GM19467 (cell line): ENCODE measurements around the gene GNB1L.

ENCODE experiments used
- ATAC-seq: cut with Tn5 transposase; IDR thresholded peaks from one replicate; pipeline ENCODE4 v1.9.1; 2021; ENCODE audit warnings: mild to moderate bottlenecking, moderate library complexity; ENCODE audit not compliant: unreplicated experiment

Gene GNB1L

DNA sequence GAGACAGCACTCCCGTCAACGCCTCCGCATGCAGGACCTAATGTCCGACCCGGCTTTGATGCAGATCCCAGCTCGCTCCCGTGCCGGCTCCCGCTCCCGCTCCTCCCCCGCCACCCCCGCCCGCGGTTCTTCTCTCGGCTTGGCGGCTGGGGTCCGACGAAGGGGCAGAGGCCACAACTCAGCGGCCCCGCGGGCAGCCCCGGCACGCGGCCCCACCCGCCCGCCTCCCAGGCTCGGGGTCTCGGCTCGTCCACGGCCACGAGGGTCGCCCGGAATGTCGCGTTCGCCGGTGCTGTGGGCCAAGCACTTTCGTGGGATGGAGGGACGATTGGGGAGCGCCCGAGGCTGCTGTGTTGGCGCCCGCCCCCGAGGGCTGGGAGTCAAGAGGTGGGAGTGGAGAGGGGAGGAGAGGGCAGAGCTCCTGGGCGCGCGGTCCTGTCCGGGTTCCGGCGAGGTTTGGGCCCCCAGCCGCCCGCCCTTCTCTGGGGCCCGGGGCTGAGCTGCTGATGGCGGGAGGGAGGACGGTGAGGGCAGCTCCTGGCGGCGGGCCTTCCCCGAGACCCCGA is 99.4 kb downstream of the GNB1L start:
- no peak for ATAC-seq

DNA sequence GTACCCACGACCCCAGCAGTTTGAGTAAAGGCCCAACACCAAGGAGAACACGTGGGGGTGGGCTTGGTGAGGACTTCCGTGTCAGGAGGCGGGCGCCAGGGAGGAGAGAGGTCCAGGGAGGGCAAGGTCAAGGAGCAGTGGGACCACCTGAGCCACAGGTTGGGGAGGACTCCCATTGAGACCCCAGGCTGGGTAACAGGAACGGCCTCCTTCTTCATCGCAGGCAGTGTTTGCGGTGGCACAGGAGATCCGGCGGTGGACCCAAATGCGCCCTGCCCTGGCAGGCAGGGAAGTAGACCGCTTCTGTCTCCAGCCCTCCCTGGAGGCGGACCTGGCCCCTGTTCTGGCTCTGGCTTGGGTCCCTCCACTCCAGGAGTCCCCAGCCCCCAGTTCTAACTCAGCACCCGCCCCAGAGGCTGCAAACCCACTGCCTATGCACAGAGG is 100.0 kb downstream of the GNB1L start:
- ATAC-seq, result no peak

DNA sequence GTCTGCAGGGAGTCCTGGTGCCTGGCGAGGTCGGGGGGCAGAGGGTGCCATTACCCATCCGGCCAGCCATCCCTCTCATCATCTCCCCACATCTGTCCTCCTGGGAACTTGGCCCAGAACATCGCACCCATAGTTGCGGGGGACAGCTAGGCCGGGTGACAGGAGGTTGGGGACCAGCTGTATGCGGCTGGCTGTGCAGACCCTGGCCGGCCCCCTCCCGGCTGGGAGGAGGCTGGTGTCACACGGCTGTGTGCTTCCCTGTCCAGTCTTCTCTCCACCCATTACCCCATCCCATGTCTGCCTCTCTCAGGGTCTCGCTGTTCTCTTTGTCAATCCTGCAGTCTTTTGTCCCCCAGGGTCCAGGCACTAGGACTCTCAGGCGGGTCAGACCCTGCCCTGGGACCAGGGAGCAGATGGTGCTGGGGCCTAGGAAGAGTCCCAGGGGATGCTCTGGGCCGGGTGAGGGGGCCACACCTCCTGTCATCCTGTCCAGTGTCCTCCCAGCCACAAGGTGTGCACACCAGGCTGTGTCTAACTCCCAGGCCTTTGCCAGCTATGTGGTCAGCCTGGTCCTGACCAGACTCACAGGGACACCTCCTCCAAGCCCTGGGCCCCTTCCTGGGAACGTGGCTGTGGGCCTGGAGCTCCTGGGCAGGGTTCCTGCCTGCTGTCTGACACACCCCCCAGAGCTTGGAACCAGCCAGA is 100.5 kb downstream of the GNB1L start:
- ATAC-seq, result no peak

DNA sequence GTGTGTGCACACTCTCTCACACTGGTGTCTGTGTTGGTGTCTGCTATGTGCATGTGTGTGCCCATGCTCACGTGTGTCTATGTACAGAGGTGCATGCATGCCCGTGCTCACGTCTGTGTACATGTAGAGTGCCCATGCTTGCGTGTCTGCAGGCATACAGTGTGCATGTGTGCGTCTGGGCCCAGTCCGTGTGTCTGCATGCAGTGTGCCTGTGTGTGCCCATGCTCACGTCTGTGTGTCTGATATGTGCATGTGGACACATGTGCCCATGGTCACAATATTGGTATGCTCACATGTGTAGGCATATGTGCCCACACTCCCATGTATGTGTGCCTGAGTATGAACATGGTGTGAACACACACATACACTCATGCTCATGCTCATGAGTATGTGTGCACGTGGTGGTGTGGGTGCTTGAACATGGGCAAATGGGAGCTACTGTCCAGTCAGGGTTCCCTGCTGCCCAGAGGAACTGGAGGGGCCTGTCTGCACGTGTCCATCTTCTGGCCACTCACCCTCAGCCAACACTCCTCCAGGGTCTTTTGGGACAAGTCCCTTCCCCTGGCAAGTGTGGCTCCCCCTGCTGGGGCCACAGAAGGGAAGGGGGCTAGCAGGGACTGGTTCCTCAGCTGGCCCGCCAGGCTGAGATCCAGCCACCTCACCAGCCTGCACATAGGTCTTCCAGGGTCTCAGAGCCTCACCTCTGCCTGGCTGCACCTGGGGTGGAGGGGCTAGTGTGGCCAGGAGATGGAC is 101.4 kb downstream of the GNB1L start:
- no peak for ATAC-seq

DNA sequence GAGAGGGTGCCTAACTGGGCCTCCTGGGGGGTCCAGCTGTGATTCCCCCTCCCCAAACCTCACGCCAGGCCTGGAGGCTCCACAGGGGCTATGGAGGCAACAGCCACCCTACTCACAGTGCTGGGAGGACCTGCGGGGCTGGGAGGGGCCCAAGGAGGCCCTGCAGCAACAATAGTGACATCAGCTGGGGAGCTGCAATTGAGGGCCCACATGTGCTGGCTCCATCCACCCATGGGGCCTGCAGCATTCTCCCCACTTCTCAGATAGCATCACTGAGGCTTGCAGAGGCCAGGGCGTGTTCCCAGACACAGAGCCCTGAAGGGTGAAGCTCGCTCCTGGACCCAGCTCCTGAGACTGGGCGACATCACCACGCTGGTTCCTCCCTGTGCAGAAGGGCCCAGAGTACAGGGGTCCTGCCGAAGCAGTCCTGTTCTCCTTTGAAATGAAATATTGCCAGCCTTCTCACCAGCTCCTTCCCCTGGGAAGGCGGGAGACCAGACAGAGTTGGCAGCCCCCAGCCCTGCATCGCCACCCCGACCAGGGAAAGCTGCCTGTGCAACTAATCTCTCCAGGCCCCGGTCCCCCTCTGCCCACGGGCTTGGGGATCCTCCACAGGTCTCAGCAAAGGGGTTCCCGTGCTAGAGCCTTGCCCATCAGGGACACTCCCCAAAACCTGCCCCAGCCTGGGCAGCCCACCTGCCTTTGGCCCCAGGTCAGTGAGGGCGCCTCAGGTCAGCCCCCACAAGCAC is 103.0 kb downstream of the GNB1L start:
- ATAC-seq, result no peak

DNA sequence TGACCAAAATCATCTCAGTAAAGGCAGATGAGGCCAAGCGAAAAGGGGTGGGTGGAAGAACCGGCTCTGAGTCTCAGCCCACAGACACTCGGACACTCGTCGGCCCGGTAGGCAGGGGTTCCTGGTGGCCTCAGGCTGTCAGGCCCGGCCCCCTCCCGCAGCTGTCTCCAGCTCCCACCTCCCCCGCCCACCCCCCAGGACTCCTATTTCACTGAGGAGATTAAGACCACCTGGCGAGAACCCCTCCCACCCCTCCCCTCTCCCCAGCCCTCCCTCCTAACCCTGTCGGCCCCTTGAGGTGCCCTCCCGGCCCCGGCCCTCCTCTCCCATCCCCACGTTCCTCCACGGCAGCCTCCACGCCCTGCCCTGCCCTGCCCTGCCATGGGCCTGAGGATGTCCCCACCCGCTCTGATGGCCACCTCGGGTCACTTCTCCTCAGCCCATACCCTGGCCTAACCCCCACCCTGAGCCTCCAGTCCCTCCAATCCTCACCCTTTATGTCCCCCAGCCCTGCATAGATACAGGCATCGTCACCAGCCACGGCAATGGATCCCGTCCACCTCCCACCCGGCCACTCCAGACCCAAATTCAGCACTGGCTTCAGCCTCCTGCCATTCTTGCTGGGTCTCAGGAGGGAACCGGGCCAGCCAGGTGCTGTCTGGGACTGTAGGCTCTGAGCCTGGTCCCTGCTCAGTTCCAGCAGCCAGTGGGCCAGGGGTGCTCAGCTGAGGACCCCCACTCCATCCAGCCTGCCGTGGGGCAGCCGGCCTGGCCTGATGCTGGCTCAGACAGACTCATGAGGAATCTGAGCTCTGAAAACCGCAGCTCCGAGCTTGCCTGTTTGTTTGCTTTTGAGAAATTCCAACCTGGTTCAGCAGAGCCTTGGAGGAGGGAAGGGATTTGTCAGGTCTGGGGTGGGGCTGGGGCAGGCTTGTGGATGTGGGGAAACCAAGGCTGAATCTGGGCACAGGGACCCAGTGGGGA is 103.9 kb downstream of the GNB1L start:
- ATAC-seq, result no peak

DNA sequence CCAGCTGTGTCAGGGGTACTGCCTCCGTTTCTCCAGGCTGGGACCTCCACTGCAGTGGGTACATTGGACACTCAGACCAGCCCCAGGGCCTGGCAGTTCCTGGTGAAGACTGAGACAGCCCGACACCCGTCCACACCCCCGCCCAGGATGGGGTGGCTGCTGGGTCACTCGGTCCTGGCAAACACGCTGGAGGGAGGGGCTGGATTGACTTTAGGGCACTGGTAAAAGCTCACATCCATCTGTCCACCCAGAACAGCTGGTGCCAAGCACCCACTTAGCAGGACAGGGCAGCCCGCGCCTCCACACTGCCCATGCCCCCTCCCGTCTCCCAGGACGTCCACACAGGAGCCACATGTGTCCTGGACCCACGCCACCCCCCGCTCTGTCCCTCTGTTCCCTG is 104.8 kb downstream of the GNB1L start:
- no peak for ATAC-seq

DNA sequence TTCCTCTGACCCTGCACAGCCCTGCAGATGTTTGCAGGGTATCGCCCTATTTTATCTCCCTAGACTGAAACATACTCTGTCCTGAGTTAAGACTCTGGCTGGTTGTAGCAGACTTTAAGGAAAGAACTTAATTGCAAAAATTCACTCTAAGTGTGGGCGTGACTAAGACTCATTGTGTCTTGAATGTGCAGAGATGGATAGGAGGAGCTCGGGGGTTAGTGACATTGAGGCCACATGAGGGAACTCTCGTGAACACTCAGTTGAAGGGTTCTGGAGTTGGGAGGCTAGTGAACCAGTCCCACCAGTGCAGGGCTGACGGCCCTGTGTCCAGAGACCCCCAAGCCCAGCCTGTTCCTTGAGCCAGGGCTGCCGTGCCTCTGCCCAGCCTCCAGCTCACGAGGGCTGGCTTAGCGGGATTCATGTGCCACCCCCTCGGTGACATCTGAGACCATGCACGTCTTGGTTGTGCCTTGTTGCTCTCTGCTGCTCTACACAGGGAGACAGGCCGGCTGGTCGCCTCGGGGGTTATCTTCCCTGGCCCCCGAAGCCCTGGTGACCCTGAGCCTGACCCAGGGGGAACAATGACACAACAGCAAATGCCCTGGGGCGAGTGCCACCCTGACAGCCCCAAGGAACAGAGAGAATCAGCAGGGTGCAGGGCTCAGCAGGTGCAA is 105.5 kb downstream of the GNB1L start:
- no peak for ATAC-seq

DNA sequence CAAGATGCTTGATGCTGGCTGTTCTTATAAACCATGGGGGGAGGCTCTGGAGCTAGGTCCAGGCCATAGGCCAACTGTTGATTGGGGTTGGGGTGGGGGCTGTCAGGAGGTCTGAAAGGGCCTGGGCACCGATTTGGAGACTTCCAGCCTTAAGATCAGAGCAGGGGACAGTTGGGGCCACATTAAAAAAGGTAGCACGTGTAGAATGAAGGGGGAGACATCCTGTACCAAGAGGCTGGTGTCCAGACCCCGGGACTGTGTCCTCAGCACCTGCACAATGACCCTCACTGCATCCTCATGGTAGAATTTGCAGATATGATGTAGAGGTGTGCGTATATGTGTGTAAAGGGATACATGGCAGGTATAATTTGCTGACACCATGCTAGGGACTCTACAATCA is 106.5 kb downstream of the GNB1L start:
- no peak for ATAC-seq

DNA sequence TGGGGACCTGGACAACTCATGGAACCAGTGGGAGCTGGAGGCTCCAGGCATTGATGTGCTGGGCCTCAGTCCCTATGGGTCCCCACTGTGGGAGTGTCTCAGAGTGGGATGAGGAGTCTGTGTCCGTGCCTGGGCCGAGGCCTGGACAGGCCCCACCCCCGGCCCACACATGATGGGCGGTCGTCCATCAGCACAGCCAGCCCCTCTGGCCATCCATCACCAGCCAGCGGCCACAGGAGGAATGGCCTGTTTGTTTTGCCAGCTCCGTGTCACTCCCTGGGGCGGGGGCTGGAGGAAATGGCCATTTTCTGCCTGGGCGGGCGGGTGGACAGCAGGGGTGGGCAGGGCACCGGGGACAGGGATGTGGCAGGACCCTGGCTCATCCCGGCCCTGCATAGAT is 107.1 kb downstream of the GNB1L start:
- ATAC-seq, result no peak

DNA sequence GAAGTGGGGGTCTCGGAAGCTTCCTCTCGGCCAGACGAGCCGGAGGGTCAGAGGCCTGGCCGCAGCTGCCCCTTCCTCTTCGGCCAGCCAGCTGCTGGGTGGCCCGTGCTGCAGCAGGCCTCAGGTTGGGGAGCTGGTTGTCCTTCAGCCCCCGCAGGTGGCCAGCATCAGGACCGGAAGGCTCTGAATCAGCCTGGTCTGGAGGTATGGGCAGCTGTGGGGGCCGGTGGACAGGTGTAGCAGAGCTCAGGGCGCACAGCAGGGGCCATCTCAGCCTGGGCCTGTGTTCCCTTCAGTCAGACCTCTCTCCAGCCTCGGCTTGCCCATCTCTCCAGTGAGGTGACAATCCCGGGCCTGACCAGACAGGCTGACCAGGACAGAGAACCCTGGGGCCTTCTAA is 107.9 kb downstream of the GNB1L start:
- ATAC-seq, result no peak

DNA sequence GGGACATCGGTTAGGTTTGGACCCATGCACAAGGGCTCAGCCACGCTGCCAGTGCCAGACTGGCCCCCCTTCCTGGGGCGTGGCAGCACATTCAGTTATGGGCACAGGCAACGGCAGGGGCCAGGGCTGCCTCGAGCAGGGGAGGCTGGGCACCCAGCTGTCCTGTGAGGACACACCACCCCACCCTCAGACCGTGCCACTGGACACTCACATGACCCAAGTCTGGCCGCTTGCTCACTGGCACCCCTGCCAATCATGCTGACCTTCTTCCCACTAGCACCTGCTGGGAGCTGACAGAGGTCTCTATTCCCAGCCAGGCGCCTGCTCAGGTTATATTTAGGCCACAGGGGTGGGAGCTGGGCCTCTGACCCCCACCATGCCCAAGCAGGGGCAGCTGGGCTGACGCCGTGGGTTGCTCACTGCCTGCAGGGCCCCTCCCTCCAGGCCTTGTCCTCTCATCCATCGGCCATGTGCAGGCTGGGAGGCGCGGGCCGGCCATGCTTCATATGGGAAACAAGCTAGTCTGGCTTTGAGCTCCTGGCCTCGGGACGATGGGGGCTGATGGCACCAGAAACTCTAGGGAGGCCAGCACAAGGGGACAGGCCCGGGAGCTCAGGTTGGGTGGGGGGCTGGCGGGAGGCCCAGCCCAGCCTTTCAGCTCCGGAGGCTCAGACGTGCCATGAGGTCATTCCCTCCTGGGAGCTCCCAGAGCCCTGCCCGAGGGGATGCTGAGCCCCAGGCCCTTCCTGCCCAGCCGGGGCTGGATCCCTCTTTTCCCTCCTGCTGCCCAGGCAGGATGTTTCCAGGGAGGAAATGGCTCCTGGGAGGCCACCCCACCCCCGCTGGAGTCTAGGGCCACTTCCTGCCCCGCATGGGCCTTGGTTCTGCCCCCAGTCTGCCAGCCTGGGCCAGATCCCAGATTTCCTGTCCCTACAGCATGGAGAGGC is 109.2 kb downstream of the GNB1L start:
- ATAC-seq, result no peak

DNA sequence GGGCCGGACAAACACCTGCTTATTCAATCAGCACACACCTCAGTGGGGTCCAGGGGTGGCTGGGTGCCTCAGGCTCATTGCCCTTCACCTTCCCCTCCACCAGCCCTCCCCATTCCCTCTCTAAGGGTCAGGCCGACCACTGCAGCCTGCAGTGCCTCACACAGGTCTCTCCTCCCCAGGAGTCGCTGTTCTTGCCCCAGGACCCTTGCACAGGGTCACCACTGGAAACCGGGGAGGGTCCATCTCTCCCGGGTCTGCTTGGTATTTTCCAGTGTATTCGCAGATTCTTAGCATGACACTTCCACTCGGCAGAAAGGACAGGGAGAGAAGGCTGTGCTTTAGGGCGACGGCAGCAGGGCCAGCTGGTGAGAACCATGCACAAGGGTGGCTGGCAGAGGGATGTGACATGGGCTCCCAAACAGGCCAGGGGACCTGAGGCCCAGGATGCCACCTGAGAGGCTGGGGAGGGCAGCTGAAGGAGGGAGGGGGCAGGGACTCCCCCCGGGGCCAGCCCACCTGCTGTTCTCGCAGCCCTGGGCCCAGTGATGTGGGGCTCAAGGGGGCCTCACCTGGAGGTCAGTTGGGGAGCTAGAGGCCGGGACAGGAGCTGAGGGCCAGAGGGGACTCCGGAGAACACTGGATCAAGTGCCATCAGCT is 110.2 kb downstream of the GNB1L start:
- ATAC-seq, result no peak

DNA sequence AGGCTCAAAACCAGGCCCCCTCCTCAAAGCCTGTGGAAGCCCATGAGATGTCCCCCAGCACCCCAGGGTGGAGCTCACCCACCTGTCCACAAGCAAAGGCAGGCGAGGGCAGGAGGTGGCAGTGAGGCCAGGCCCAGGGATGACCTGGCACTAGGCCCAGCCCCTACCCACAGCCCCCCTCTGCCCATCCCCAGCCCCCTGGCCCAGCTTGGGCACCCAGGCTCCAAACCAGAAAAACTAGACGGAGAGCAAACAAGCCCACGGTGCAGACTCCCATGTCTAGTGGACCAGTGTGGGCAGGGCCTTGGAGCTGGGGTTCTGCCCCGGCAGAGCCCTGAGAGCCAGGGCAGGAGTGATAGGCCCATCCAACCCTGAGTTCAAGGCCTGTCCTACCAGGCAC is 111.0 kb downstream of the GNB1L start:
- ATAC-seq, result no peak

DNA sequence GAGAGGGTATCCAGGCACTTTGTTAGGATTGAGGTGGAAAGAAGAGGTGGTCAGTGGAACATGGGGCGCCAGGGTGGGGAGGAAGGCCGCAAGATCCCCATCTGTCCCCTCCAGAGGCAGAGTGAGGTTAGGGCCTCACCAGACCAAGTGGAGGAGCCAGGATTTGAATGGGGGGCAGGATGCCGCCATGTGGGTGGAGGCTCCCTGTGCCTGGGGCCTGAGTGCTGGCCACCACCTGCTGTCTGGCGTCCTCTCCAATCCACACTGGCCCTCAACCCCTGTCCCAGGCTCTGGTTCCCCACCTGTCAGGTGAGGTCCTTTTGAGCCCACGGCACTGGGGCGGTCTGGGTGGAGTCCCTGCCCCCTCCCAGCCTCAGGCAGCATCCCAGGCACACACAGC is 111.6 kb downstream of the GNB1L start:
- ATAC-seq, result no peak

DNA sequence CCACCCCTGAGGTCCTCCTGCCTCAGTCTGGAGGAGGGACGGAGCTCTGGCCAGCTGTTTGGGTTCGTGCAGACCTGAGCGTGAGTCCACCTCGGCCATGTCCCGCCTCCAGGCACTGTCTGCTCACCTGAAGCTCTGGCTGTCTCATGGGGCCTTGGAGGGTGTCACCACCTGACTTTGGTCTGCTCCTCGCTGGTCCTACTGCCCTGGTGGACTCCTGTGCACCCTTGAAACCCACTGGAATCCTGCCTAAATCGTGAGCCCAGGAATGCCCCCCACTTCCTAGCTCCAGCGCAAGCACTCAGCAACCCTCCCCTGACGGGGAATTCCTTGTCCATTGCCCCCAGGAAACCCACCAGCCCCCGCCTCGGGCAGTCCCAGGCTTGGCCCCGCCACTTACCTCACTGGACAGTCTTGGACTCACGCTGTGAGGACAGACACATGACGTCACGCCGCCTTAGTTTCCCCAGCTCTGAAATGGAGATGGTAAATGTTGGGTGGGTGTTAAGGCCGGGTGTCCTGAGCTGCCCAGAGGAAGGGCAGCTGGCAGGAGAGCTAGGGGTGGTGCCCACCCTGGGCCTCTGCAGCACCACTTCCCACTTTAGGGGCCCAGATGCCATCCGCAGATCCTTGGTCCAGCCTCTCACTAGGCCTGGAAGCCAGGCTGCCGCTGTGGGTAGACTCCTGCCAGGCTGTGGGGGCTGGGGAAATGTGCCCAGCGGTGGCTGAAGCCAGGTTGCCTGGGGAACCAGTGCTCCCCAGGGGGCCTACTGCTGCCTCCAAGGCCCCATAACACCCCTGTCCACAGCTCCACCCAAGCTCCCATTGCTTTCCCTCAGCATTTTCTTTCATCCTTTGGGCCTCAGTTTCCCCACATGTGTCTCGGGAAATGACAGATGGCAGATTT is 112.3 kb downstream of the GNB1L start:
- no peak for ATAC-seq

DNA sequence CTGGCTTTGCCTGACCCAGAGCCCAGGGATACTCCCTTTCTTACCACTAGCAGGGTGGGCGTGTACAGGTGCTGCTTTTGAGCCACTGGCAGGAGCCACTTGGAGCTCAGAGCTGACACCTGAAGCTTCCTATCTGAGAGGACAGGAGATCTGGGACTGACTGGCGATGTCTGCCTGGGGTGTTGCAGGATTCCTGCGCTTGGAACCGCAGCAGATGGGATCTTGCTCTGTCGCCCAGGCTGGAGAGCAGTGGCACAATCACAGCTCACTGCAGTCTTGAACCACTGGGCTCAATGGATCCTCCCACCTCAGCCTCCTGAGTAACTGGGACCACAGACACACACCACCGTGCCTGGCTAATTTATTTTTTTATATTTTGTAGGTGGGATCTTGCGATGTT is 113.6 kb downstream of the GNB1L start:
- ATAC-seq, result no peak
